H9 (cell line): ENCODE measurements around the gene ITGB2. TPM values are rescaled to one million over a fixed set of nuclear protein-coding genes. Genes with fewer than 3 reads are reported as not detected.

ENCODE experiments used
- DNase-seq: peaks from one replicate; pipeline ENCODE4 v3.0.0-alpha.2; 2017
- H2AFZ ChIP-seq: one replicate; pipeline ENCODE4 v1.6.1; 2013; ENCODE audit warnings: mild to moderate bottlenecking, low read length, control low read depth, moderate library complexity
- H2AK5ac ChIP-seq: 2 replicates; pipeline ENCODE4 v1.6.1; 2013; ENCODE audit warnings: low read length, control low read depth, mixed read lengths; ENCODE audit not compliant: insufficient read length
- H2BK120ac ChIP-seq: one replicate; pipeline ENCODE4 v1.6.1; 2013; ENCODE audit warnings: low read depth, mild to moderate bottlenecking, low read length, control low read depth, inconsistent platforms; ENCODE audit not compliant: poor library complexity, severe bottlenecking
- H2BK12ac ChIP-seq: 2 replicates; pipeline ENCODE4 v1.6.1; 2013; ENCODE audit warnings: low read length, control low read depth, mixed read lengths, low read depth; ENCODE audit not compliant: insufficient read length
- H2BK15ac ChIP-seq: 2 replicates; pipeline ENCODE4 v1.6.1; 2013; ENCODE audit warnings: low read depth, low read length, control low read depth
- H2BK20ac ChIP-seq: one replicate; pipeline ENCODE4 v1.6.1; 2013; ENCODE audit warnings: low read depth, mild to moderate bottlenecking, low read length, control low read depth, inconsistent platforms; ENCODE audit not compliant: poor library complexity, severe bottlenecking
- H2BK5ac ChIP-seq: 2 replicates; pipeline ENCODE4 v1.6.1; 2013; ENCODE audit warnings: low read length, control low read depth, mixed read lengths; ENCODE audit not compliant: insufficient read length
- H3K14ac ChIP-seq: 2 replicates; pipeline ENCODE4 v1.6.1; 2013; ENCODE audit warnings: low read length, control low read depth; ENCODE audit not compliant: insufficient read depth
- H3K18ac ChIP-seq: 2 replicates; pipeline ENCODE4 v1.6.1; 2013; ENCODE audit warnings: low read depth, mild to moderate bottlenecking, mixed read lengths, low read length, control low read depth; ENCODE audit not compliant: insufficient read length
- H3K23ac ChIP-seq: 2 replicates; pipeline ENCODE4 v1.6.1; 2013; ENCODE audit warnings: low read length, control low read depth, mixed read lengths, low read depth; ENCODE audit not compliant: insufficient read length
- H3K23me2 ChIP-seq: 2 replicates; pipeline ENCODE4 v1.6.1; 2013; ENCODE audit warnings: low read depth, mild to moderate bottlenecking, mixed read lengths, low read length, control low read depth; ENCODE audit not compliant: insufficient read length, poor library complexity, severe bottlenecking
- H3K27ac ChIP-seq: 2 replicates; pipeline ENCODE4 v1.5.1; 2013; ENCODE audit warnings: low read length, control low read depth, mixed read lengths, low read depth; ENCODE audit not compliant: insufficient read length
- H3K27me3 ChIP-seq: 2 replicates; pipeline ENCODE4 v1.6.1; 2013; ENCODE audit warnings: low read length, control low read depth, inconsistent platforms; ENCODE audit not compliant: insufficient read depth
- H3K4ac ChIP-seq: 2 replicates; pipeline ENCODE4 v1.6.1; 2013; ENCODE audit warnings: low read depth, mild to moderate bottlenecking, control low read depth, inconsistent platforms, low read length, moderate library complexity
- H3K4me1 ChIP-seq: 2 replicates; pipeline ENCODE4 v1.6.1; 2013; ENCODE audit warnings: low read length, control low read depth, inconsistent platforms; ENCODE audit not compliant: insufficient read depth
- H3K4me2 ChIP-seq: 2 replicates; pipeline ENCODE4 v1.6.1; 2013; ENCODE audit warnings: low read length, control low read depth, mixed read lengths; ENCODE audit not compliant: insufficient read length, insufficient read depth
- H3K56ac ChIP-seq: 2 replicates; pipeline ENCODE4 v1.6.1; 2013; ENCODE audit warnings: low read depth, mild to moderate bottlenecking, mixed read lengths, low read length, control low read depth; ENCODE audit not compliant: insufficient read length
- H3K79me1 ChIP-seq: 2 replicates; pipeline ENCODE4 v1.6.1; 2013; ENCODE audit warnings: low read depth, mild to moderate bottlenecking, moderate library complexity, low read length, control low read depth, inconsistent platforms; ENCODE audit not compliant: insufficient read depth, poor library complexity, severe bottlenecking
- H3K79me2 ChIP-seq: 2 replicates; pipeline ENCODE4 v1.6.1; 2013; ENCODE audit warnings: low read length, control low read depth, inconsistent platforms; ENCODE audit not compliant: insufficient read depth
- H3K9ac ChIP-seq: 2 replicates; pipeline ENCODE4 v1.6.1; 2013; ENCODE audit warnings: low read length, control low read depth, mixed read lengths; ENCODE audit not compliant: insufficient read length; ENCODE audit errors: extremely low read depth
- H3K9me3 ChIP-seq: one replicate; pipeline ENCODE4 v1.6.1; 2013; ENCODE audit warnings: low read depth, low read length, inconsistent platforms; ENCODE audit not compliant: control insufficient read depth
- H3T11ph ChIP-seq: one replicate; pipeline ENCODE4 v1.6.1; 2013; ENCODE audit warnings: mild to moderate bottlenecking, low read length, control low read depth, inconsistent platforms
- H4K20me1 ChIP-seq: one replicate; pipeline ENCODE4 v1.6.1; 2013; ENCODE audit not compliant: control insufficient read depth, insufficient read length, insufficient read depth
- H4K5ac ChIP-seq: 2 replicates; pipeline ENCODE4 v1.6.1; 2013; ENCODE audit warnings: low read depth, mild to moderate bottlenecking, mixed read lengths, low read length, control low read depth; ENCODE audit not compliant: insufficient read length
- H4K8ac ChIP-seq: replicated peaks from 2 replicates; pipeline ENCODE4 v1.6.1; 2013; ENCODE audit warnings: low read length, control low read depth, mixed read lengths, low read depth; ENCODE audit not compliant: insufficient read length
- H4K91ac ChIP-seq: 2 replicates; pipeline ENCODE4 v1.6.1; 2013; ENCODE audit warnings: low read depth, mild to moderate bottlenecking, moderate library complexity, mixed read lengths, low read length, control low read depth; ENCODE audit not compliant: insufficient read length
- H3K27ac Mint-ChIP-seq, 3 experiments: 2 replicates in 2 of 3; 3 replicates in 1 of 3; pipeline ENCODE4 v1.8.0; 2020 to 2021; ENCODE audit warnings: mixed read lengths in 3 of 3, mild to moderate bottlenecking in 1 of 3, moderate library complexity in 1 of 3
- H3K27me3 Mint-ChIP-seq: 2 replicates; pipeline ENCODE4 v1.8.0; 2021; ENCODE audit warnings: low read depth, mild to moderate bottlenecking, moderate library complexity, mixed read lengths
- H3K36me3 Mint-ChIP-seq, 3 experiments: 2 replicates in 2 of 3; 3 replicates in 1 of 3; pipeline ENCODE4 v1.8.0; 2020 to 2021; ENCODE audit warnings: low read depth in 3 of 3, mixed read lengths in 3 of 3; ENCODE audit not compliant: insufficient read depth in 1 of 3
- H3K4me1 Mint-ChIP-seq, 2 experiments: 2 replicates each; pipeline ENCODE4 v1.8.0; 2020; ENCODE audit warnings: mixed read lengths in 2 of 2
- H3K4me3 Mint-ChIP-seq, 2 experiments: 2 replicates in 1 of 2; 3 replicates in 1 of 2; pipeline ENCODE4 v1.8.0; 2020 to 2021; ENCODE audit warnings: mild to moderate bottlenecking in 2 of 2, mixed read lengths in 2 of 2, moderate library complexity in 1 of 2
- H3K9me3 Mint-ChIP-seq, 2 experiments: 2 replicates in 1 of 2; 3 replicates in 1 of 2; pipeline ENCODE4 v1.8.0; 2020; ENCODE audit warnings: mild to moderate bottlenecking in 2 of 2, mixed read lengths in 2 of 2, moderate library complexity in 1 of 2
- CTCF ChIP-seq: fragments of 200-600 bp; sonication (generic); conservative IDR thresholded peaks from 3 replicates; pipeline ENCODE4 v1.8.0; 2021; ENCODE audit warnings: antibody characterized with exemption, mild to moderate bottlenecking
- WGBS: extraction: QIAGEN DNeasy Blood & Tissue Kit; methylation state at CpG from one replicate; pipeline ENCODE4 v1.1.7; 2013; ENCODE audit warnings: missing lambda C conversion rate, low lambda C conversion rate, mixed read lengths; ENCODE audit not compliant: insufficient read length; ENCODE audit errors: extremely low coverage; 5-methylcytosine and 5-hydroxymethylcytosine counted together
- total RNA-seq: library from RNA; stranded (reverse); gene quantifications from 2 replicates; pipeline ENCODE4 v1.2.1, GENCODE V29; 2021

The ITGB2 gene
- total RNA-seq, 1 experiment from 2014 or later = 1.1 TPM

GRCh38 chr21:44850905-44851657 lies 69.6 kb downstream of the ITGB2 start:
- no peak overlapping the region for H4K8ac ChIP-seq
- Mint-ChIP-seq H3K4me3 (no peak overlapping the region), H3K9me3 (no peaks in the 10 kb centered on the region), H3K36me3 (peaks cover 32 to 70% (median 61%) of the 10 kb centered on the region in 3 experiments; a peak in 6 of 7 replicates), H3K27ac (no peak overlapping the region), H3K4me1 (peaks cover 5 to 6% of the 10 kb centered on the region in 2 experiments), H3K27me3 (no peaks in the 10 kb centered on the region)
- H4K5ac ChIP-seq = no peak overlapping the region
- no peak overlapping the region for H2BK20ac ChIP-seq
- no peak overlapping the region for H2BK15ac ChIP-seq
- H3K4me1 ChIP-seq = no peaks in the 10 kb centered on the region
- no peaks in the 10 kb centered on the region for H3K23me2 ChIP-seq
- H2AK5ac ChIP-seq = no peak overlapping the region
- DNase-seq = no peak
- H3K9ac ChIP-seq = no peak overlapping the region
- no peak overlapping the region for H3T11ph ChIP-seq
- no peak overlapping the region for H2BK120ac ChIP-seq
- H2BK12ac ChIP-seq = no peak overlapping the region
- H3K18ac ChIP-seq = no peak overlapping the region
- no peak overlapping the region for H2BK5ac ChIP-seq
- no peaks in the 10 kb centered on the region for H3K9me3 ChIP-seq
- H3K4ac ChIP-seq = no peak overlapping the region
- no peaks in the 10 kb centered on the region for H3K79me2 ChIP-seq
- TF ChIP-seq CTCF = no peak
- H3K4me2 ChIP-seq = no peak overlapping the region
- no peak overlapping the region for H3K23ac ChIP-seq
- WGBS = no CpG with 5 or more reads among the region's 26 CpGs
- H3K27me3 ChIP-seq = no peaks in the 10 kb centered on the region
- no peaks in the 10 kb centered on the region for H4K20me1 ChIP-seq
- H3K27ac ChIP-seq = no peak overlapping the region
- no peak overlapping the region for H4K91ac ChIP-seq
- no peak overlapping the region for H2AFZ ChIP-seq
- no peak overlapping the region for H3K56ac ChIP-seq
- no peak overlapping the region for H3K14ac ChIP-seq
- H3K79me1 ChIP-seq = no peaks in the 10 kb centered on the region
